ENCODE measurements around the gene TESPA1. TPM values are rescaled to one million over a fixed set of nuclear protein-coding genes. Genes with fewer than 3 reads are reported as not detected.

TESPA1 gene
- total and polyA plus RNA-seq, 9 of the 15 experiments (the other 6 are each of a cell fraction or from before 2014, with no cell fraction given) = 0.72 to 7.1 (median 2.4) TPM

DNA sequence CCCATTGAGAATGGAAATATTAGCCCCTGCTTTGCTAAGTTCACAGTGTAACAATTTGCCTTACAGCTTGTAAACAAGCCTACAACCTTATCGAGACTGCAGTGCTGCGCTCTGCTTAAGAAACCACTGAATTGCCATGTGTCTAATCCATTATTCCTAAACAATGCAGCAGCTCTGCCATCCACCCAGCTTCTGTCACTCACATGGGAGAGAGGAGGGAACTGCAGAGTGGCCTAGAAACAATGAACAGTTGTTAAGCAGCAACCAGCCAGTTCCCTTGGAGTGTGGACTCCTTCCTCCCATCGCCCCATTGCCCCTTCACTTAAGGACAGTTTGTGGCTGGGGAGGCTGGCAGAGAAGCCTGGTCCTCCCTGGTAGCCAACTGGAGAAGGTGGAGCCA, 42.9 kb downstream of the TESPA1 start:
- FAIRE-seq (no peak), ATAC-seq (no peak), DNase-seq (ENCODE audit: extremely low read depth in 1 of 4, low spot score in 3 of 4) (no peak)
- Histone ChIP-seq H3K36me3 (ENCODE audit: control insufficient read depth, insufficient read depth, low read length) (no peaks in the 10 kb centered on the region), H3K4me2 (ENCODE audit: insufficient read depth, low read length) (no peak overlapping the region), H3K27me3 (ENCODE audit: control insufficient read depth in 2 of 2, insufficient read depth in 2 of 2, low read length in 2 of 2) (no peaks in the 10 kb centered on the region; a peak in 1 of 5 replicates), H4K20me1 (replicated peaks; ENCODE audit: control insufficient read depth, insufficient read depth, low read length) (no peaks in the 10 kb centered on the region), H3K9me1 (ENCODE audit: control insufficient read depth, insufficient read depth, low read length) (no peaks in the 10 kb centered on the region), H2AFZ (ENCODE audit: low read depth, low read length) (peak overlapping the region; percentile 34; the same call in 1 of the 2 replicates), H3K4me3 (no peak overlapping the region), H3K9ac (ENCODE audit: insufficient read depth in 1 of 2, low read depth in 2 of 2, low read length in 2 of 2) (no peak overlapping the region), H3K79me2 (ENCODE audit: control insufficient read depth, insufficient read depth, low read length) (no peaks in the 10 kb centered on the region), H3K4me1 (replicated peaks in 1 of 2; ENCODE audit: control insufficient read depth in 2 of 2, insufficient read depth in 2 of 2, low read length in 2 of 2) (no peaks in the 10 kb centered on the region; a peak in 1 of 5 replicates), H3K27ac (ENCODE audit: extremely low read depth, low read depth, low read length) (no peak overlapping the region), H3K9me3 (replicated peaks; ENCODE audit: control insufficient read depth, insufficient read depth, low read depth, low read length) (no peaks in the 10 kb centered on the region)
- TF ChIP-seq MAFF (IDR thresholded peaks at IDR 0.05; ENCODE audit: low read length) (no peak), TEAD2 (tag; IDR thresholded peaks at IDR 0.05) (no peak), TEAD4 (IDR thresholded peaks at IDR 0.05; ENCODE audit: low read length) (no peak), TEAD4 (CRISPR knock-in tag; IDR thresholded peaks at IDR 0.05; ENCODE audit: borderline replicate concordance) (no peak), TCF7L2 (IDR thresholded peaks at IDR 0.05; ENCODE audit: low read depth, low read length) (no peak), ZNF143 (CRISPR knock-in tag; IDR thresholded peaks at IDR 0.05) (no peak), BRF1 (IDR thresholded peaks at IDR 0.05; ENCODE audit: borderline replicate concordance, extremely low read depth, insufficient read length) (no peak)
- TF ChIP-seq, protein P1, sequence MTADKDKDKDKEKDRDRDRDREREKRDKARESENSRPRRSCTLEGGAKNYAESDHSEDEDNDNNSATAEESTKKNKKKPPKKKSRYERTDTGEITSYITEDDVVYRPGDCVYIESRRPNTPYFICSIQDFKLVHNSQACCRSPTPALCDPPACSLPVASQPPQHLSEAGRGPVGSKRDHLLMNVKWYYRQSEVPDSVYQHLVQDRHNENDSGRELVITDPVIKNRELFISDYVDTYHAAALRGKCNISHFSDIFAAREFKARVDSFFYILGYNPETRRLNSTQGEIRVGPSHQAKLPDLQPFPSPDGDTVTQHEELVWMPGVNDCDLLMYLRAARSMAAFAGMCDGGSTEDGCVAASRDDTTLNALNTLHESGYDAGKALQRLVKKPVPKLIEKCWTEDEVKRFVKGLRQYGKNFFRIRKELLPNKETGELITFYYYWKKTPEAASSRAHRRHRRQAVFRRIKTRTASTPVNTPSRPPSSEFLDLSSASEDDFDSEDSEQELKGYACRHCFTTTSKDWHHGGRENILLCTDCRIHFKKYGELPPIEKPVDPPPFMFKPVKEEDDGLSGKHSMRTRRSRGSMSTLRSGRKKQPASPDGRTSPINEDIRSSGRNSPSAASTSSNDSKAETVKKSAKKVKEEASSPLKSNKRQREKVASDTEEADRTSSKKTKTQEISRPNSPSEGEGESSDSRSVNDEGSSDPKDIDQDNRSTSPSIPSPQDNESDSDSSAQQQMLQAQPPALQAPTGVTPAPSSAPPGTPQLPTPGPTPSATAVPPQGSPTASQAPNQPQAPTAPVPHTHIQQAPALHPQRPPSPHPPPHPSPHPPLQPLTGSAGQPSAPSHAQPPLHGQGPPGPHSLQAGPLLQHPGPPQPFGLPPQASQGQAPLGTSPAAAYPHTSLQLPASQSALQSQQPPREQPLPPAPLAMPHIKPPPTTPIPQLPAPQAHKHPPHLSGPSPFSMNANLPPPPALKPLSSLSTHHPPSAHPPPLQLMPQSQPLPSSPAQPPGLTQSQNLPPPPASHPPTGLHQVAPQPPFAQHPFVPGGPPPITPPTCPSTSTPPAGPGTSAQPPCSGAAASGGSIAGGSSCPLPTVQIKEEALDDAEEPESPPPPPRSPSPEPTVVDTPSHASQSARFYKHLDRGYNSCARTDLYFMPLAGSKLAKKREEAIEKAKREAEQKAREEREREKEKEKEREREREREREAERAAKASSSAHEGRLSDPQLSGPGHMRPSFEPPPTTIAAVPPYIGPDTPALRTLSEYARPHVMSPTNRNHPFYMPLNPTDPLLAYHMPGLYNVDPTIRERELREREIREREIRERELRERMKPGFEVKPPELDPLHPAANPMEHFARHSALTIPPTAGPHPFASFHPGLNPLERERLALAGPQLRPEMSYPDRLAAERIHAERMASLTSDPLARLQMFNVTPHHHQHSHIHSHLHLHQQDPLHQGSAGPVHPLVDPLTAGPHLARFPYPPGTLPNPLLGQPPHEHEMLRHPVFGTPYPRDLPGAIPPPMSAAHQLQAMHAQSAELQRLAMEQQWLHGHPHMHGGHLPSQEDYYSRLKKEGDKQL (CRISPR knock-in tag; IDR thresholded peaks at IDR 0.05; ENCODE audit: borderline replicate concordance) = no peak
- intact Hi-C loops (cut with micrococcal nuclease) (no loop called here), in situ Hi-C loops (cut with MboI) (no loop called here)
- no TSS peak for BruUV-seq (replicated peaks)
- CTCF ChIA-PET (ENCODE audit: low intra/inter-chr PET ratio) = no interaction called here
- POLR2A ChIA-PET = interaction anchor here (1.3 kb wide), 1 partner anchor 17 kb away, joined by 4 read pairs; no protein-coding TSS in a partner anchor
- 13% methylated on average over 3 of the region's 3 CpGs for WGBS (ENCODE audit: insufficient coverage, low coverage, missing lambda C conversion rate)
